SH-SY5Y (cell line): ENCODE measurements around the gene MEGF9.

Experiments used
- GATA2 ChIP-seq: IDR thresholded peaks from 2 replicates; pipeline ENCODE4 v1.6.1; 2011; ENCODE audit warnings: mild to moderate bottlenecking, low read depth, low read length
- GATA3 ChIP-seq: IDR thresholded peaks from 2 replicates; pipeline ENCODE4 v1.6.1; 2011; ENCODE audit warnings: low read depth, mild to moderate bottlenecking, low read length, moderate library complexity

The MEGF9 gene

DNA sequence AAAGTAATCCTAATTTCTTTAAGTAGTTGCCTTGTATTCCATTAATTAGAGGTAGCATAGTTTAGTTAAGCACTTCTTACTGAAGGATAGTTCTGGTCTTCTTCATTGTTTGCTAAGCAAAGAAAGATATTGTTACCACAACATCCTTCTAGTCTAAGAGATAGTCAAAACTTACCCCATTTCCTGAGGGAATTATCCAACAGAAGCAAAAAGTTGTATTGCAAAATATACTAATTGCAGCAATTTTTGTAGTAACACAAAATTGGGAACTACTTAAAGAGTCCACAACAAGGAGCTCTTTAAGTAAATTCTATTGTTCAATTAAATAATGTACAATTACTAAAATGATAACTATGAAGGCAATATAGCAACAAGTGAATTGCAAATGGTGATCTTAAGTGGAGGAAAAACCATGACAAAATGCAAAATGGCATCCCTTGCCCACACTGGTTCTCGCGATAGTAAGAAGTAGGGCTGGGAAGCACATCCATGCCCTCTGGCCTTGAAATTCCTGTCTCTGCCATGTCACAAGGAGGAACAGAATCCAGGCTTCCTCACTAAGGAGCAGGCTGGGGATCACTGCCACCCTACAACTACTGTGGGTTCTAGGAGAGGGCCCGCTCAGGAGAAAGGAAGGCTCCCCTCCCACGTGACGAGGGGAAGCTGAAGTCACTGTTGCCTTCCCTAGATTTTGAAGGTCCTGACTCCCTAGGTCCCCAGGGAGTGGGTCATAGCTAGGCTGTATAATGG, 23.3 kb upstream of the MEGF9 start:
- no peak for TF ChIP-seq GATA2
- no peak for TF ChIP-seq GATA3

- no peak for TF ChIP-seq GATA2
- TF ChIP-seq GATA3: no peak
Measured at GRCh38 chr9:120736881-120737280, 22.6 kb upstream of the MEGF9 start.

GRCh38 chr9:120735415-120736126, 21.3 kb upstream of the MEGF9 start:
- TF ChIP-seq GATA2 (no peak), GATA3 (no peak)

DNA sequence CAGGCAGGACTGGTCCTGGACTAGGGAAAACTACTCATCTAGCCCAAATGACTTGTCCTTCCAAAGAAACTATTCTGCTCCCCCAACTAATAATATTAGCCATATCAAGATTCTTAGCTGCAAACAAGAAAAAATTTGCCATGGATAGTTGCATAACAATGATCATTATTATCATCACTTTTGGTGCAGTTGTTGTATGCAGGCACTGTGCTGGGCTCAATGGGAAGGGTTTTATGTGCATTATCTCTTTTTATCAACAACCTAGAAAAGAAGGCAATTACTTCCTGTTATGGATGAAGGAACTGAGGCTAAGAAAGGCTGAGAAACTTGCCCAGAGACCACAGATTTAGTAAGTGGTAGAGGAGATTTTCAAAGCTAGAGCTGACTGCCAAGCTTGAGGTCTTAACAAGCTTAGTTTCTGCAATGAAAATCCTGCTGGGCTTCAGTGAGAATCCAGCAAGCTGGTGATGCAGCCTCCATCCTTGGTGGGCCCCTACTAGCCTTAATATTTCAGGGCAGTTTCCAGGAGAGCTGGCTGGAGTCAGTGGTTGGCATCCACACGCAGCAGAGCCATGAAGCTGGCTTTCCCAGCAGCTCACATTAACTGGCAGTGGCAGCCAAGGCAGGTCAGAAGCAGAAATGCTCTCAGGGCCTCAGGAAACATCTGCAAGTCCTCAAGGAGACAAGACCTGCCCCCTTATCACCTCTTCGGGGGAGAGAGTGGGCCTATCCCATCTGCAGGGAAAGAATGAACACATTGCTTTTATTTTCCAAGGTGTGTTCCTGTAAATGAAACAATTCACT, 20.5 kb upstream of the MEGF9 start:
- TF ChIP-seq GATA2 (no peak), GATA3 (no peak)

DNA sequence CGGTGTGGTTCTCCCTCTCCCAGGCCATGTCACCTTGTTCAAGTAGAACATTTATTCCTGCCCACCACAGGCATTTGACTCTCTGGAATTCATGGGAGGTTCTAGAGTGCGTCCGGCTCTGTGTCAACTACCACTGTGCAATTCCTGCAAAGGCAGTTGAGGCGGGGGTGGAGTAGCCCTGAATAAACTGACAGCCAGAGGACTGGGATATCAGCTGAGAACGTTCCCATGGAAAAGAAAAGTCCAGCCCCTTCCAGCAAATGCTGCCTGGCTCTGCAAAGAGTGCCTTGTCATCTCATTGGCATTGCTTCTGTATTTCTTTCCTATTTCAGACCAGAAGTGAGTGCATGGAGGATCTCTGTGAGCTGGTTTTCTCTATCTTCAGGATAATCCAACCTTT, 18.9 kb upstream of the MEGF9 start:
- no peak for TF ChIP-seq GATA3

DNA sequence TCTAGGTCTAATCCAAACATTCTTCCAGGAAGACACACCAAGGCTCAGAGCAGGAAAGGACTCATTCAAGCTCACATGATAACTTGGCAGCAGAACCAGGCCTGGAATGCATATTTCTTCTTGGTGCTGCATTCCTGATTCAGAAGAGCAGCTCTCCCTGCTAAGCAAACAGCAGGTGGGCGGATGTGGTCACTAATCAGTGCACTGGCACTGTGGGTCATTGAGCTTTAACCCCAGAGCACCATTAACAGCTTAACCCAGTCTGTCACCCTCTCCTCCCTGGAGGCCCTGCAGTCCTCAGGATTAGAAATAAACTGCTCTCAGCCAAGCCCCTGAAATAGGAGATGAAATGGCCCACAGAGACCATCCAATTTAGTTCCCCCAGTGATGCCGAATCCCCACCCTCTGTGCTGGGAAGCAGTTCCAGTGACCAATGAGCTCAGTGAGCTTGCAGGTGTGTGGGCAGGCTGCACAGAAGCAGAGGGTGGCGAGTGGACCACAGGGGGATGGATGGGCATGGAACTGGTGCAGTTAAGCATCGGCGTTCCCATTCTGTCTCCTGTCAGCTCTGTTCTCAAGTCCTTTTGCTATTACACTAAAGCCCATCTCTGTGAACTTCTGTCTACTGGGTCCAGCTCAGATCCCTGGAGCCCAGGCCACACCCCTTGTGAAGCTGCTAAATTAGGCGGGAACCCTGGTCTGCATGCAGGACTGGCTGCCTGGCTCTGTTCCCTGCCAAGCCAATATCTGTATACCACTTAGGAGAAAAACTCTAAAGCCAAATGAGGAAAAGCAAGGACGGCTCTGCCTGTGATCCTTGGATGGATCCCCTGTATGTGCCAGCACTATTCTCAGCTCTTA, 16.6 kb upstream of the MEGF9 start:
- TF ChIP-seq GATA2: no peak
- no peak for TF ChIP-seq GATA3

DNA sequence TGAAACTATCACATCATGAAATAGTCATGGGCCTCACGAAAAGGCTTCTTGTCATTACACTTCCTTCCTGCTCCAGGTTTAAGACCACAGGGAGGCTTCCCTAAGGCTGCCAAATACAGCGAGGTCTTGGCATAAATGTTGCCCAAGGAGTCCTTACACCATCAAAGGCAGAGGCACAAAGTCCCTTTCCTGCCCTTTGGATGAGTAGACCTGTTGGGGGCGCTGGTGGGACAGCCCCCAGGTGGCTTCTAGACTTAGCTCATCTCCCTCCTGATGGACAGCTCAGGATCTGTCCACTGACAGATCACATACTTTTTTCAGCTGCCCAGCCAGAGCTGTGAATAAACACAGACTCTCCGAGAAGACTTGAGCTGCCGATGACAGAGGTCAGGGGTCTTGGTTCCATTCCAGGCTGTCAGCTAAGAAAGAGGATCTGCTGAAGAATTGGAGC, 15.5 kb upstream of the MEGF9 start:
- TF ChIP-seq GATA3 (no peak), GATA2 (no peak)

GRCh38 chr9:120726484-120726883, 12.2 kb upstream of the MEGF9 start:
- TF ChIP-seq GATA2 (no peak), GATA3 (no peak)

GRCh38 chr9:120725907-120726306, 11.6 kb upstream of the MEGF9 start:
- no peak for TF ChIP-seq GATA3
- no peak for TF ChIP-seq GATA2

GRCh38 chr9:120724757-120725400, 10.6 kb upstream of the MEGF9 start:
- TF ChIP-seq GATA2 (no peak), GATA3 (no peak)

DNA sequence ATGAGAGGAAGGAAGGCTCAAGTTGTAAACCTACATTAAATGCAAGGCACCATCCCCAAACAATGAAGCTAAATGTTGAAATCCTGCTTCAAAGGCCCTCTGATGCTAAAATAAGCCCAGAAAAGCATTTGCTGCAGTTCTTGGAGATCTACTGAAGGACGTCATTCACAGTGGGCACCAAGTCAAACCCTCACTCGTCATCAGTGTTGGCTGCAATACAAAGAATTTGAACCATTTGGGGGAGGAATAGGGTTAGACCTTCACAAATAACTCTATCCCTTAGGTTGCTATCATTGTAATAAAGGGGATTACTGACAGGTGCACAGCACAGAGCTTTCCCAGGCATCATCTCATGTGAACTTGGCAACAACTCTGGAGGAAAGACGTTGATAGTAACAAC, 9.3 kb upstream of the MEGF9 start:
- no peak for TF ChIP-seq GATA2
- TF ChIP-seq GATA3: no peak

DNA sequence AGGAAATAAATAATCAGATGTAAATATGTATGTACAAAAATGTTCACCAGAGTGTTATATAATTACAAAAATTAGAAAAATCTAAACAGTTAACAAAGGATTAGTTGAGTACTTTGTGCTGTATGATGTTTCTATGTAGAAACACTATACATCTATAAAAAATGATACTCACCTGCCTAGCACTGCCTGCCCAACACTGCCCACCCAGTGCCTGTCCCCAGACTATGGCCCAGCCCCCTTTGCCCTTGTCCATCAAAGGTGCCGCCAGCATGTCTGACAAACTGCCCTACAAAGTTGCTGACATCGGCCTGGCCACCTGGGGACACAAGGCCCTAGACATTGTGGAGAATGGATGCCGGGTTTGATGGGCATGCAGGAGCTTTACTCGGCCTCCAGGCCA, 6.1 kb upstream of the MEGF9 start:
- TF ChIP-seq GATA2 (no peak), GATA3 (no peak)

GRCh38 chr9:120718316-120718715, 4.0 kb upstream of the MEGF9 start:
- TF ChIP-seq GATA2: no peak
- no peak for TF ChIP-seq GATA3

- TF ChIP-seq GATA3: no peak
- TF ChIP-seq GATA2: no peak
Measured at GRCh38 chr9:120717176-120717575, 2.9 kb upstream of the MEGF9 start.
